ENCODE data around the gene ASB1.

ASB1 gene

DNA sequence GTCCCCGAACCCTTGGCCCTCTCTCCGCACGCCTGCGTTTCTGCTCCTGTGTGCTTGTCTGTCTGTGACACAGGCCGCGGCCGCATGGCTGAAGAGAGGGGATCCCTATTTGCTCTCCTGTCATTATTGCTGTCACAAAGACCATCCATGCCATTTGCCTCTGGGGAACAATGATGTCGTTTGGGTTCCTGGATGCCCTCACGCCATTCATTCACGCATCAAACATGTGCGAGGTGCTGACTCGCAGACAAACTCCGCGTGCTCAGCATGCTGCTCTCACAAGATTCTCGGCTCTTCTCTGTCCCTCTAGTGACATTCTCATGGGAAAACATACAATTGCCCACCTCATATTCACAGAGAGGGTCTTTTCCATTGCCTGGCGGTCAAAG is 67.8 kb downstream of the ASB1 start:
- no peak for DNase-seq (ENCODE audit: low read depth in 2 of 2)

DNA sequence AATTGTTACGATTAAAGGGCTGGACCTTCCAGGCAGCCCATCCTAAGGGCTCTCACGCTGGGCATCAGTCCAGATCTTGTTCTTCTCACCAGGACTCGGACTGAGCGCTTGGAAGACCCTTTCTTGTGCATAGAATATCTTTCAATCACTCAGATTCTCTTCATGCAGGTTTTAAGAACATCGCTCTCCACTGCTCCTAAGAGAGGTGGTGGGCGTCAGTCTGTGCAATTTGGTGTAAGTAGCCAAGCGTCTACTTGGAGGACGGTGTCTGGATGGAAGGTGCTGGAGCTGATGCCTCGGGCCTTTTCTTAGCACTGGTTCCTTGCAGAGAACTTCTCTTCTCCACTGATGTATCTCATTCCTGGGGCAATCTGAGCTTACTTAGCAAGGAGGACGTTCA is 68.7 kb downstream of the ASB1 start:
- DNase-seq (ENCODE audit: low read depth in 2 of 2), result no peak

GRCh38 chr2:238496756-238497609 is 70.3 kb downstream of the ASB1 start:
- DNase-seq (ENCODE audit: low read depth in 2 of 2), result no peak

- no peak for DNase-seq (ENCODE audit: low read depth in 2 of 2)
Observed at GRCh38 chr2:238497610-238498005, 70.9 kb downstream of the ASB1 start.

GRCh38 chr2:238498188-238498587 is 71.5 kb downstream of the ASB1 start:
- no peak for DNase-seq (ENCODE audit: low read depth in 2 of 2)

- no peak for DNase-seq (ENCODE audit: low read depth in 2 of 2)
Observed at GRCh38 chr2:238498691-238499295, 72.1 kb downstream of the ASB1 start.

- no peak for DNase-seq (ENCODE audit: low read depth in 2 of 2)
Observed at GRCh38 chr2:238499731-238500580, 73.2 kb downstream of the ASB1 start.

DNA sequence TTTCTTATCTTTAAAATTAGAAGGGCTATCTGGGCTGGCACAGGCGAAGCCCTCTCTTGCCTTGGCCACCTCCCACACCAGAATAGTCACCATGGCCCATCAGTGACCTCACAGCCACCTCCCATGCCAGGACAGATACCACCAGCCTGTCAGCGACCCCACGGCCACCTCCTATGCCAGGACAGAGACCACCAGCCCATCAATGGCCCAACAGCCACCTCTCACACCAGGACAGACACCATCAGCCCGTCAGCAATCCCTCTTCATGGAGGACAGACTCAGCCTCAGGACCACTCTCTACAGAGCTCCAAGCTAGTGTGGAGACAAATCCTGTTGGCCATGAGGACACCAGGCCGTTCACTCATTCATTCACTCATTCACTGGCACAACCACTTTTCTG is 74.6 kb downstream of the ASB1 start:
- DNase-seq (ENCODE audit: low read depth in 2 of 2), result no peak

Data from stimulated activated CD8-positive, alpha-beta memory T cell treated with anti-CD3 and anti-CD28 coated beads, Interleukin-15, amount 100 ng/mL, for 48 hours (primary cell).